ENCODE results near the gene SLC25A47.

SLC25A47 gene

GRCh38 chr14:100304825-100305323 lies 18.3 kb upstream of the SLC25A47 start:
- no peak for TF ChIP-seq CTCF (IDR thresholded peaks at IDR 0.05)
- H3K4me3 ChIP-seq (ENCODE audit: low read depth in 1 of 2, low read length in 1 of 2) = peak overlapping the region; percentile 81 to 95
- H3K9me3 ChIP-seq = no peaks in the 10 kb centered on the region
- peaks cover 23% of the 10 kb centered on the region for H3K27me3 ChIP-seq
- H3K27ac ChIP-seq = peak overlapping the region; percentile 67
- peaks cover 26 to 36% of the 10 kb centered on the region in 2 experiments for H3K4me1 ChIP-seq (ENCODE audit: control insufficient read depth in 1 of 2, insufficient read depth in 1 of 2, low read depth in 1 of 2, low read length in 1 of 2)
- H3K36me3 ChIP-seq = no peaks in the 10 kb centered on the region

DNA sequence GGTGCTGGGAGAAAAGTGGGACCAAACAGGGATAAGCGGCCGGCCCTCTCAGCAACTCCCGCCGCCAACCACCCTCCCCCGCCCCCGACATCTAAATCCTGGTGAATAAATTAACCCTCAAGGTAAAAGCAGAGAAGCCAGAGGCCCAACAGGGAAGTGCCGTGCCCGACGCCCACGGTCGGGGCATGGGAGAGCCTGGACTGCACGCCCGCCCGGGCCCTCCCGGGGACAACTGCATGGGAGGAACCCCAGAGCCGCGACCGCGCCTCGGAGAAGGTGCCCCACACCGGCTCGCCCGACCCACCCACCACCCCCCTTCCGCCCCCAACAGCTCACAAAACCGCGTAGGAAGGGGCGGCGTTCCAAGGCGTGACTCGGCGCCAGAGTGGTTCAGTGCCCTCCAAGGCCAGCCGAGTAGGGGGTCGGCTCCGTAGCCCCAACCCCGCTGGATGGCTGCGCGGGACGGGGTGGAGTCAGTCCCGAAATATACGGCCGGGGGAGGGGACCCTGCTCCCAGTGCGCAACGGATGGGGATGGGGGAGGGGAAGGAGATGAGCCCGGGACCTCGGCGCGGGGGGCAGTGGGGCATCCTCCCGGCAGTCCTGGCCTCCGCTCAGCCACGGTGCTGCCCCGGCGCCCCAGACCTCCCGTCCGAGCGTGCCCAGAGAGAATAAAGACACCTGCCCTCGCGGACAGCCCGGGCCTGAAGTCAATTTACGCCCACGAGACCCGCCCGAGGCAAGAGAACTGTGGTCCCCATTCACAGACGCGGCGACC lies 17.6 kb upstream of the SLC25A47 start:
- Histone ChIP-seq H3K4me1 (ENCODE audit: control insufficient read depth in 1 of 2, insufficient read depth in 1 of 2, low read depth in 1 of 2, low read length in 1 of 2) (peaks cover 26 to 36% of the 10 kb centered on the region in 2 experiments), H3K27me3 (peaks cover 23% of the 10 kb centered on the region), H3K4me3 (ENCODE audit: low read depth in 1 of 2, low read length in 1 of 2) (peak overlapping the region; percentile 81 to 95), H3K9me3 (no peaks in the 10 kb centered on the region), H3K36me3 (no peaks in the 10 kb centered on the region), H3K27ac (peak overlapping the region; percentile 67)
- peak; percentile 17 for TF ChIP-seq CTCF (IDR thresholded peaks at IDR 0.05)

DNA sequence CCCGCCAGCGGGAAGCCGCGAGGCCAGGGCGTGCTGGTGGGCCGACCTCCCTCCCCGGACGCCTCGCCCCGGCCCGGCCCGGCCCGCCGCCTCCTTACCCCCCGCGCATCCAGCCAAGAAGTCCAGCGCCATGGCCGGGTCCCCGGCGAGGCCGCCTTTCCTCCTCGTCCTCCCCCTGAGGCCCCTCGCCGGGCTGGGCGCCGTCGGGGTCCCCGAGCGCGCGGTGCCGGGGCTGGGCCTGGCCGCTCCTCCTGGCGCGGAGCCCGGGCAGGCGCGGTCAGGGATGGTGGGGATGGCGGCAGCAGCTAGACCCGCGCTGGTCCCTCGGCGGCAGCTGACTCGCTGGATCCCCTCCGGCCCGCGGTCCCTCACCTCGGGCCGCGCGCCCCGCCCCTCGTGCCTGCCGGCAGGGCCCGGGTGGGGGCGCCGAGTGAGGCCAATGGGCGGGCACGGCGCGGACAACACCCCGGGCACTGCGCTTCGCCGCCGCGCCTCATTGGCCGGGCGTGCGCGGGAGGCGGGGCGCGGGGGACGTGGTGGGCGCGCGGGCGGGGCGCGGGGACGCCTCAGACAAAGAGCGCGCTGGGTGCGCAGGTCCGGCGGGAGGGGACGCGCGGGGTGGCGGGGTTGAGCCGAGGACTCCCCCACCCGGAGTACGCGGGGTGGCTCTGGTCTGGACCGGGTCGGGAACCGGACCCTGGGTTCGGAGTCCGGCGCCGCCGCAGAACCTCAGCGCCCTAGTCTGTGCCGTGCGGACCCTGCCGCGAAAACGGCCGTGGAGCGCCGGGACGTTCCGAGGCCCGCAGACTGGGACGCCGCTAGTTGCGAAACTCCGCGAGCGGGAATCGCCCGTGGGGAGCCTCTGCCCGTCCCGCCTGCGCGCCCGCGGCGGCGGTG lies 16.8 kb upstream of the SLC25A47 start, which contains the start of gene SLC25A29:
TSS of gene SLC25A29 (minus strand) at position 344 of the 897 bp plus-strand sequence. CDS start at position 132, 212 bp downstream.
- peak within 1 kb of the TSS; percentile 67 for H3K27ac ChIP-seq
- H3K9me3 ChIP-seq = no peaks in the 10 kb centered on the region
- H3K4me3 ChIP-seq (ENCODE audit: low read depth in 1 of 2, low read length in 1 of 2) = peak within 1 kb of the TSS; percentile 81 to 95
- H3K27me3 ChIP-seq = peaks cover 23% of the 10 kb centered on the region
- peaks cover 26 to 36% of the 10 kb centered on the region in 2 experiments for H3K4me1 ChIP-seq (ENCODE audit: control insufficient read depth in 1 of 2, insufficient read depth in 1 of 2, low read depth in 1 of 2, low read length in 1 of 2)
- no peaks in the 10 kb centered on the region for H3K36me3 ChIP-seq
- TF ChIP-seq CTCF (IDR thresholded peaks at IDR 0.05) = peak; percentile 18

GRCh38 chr14:100306998-100307765 lies 16.0 kb upstream of the SLC25A47 start:
- peak overlapping the region; percentile 81 to 95 for H3K4me3 ChIP-seq (ENCODE audit: low read depth in 1 of 2, low read length in 1 of 2)
- H3K27ac ChIP-seq = peak overlapping the region; percentile 67
- H3K27me3 ChIP-seq = peaks cover 23% of the 10 kb centered on the region
- H3K4me1 ChIP-seq (ENCODE audit: control insufficient read depth in 1 of 2, insufficient read depth in 1 of 2, low read depth in 1 of 2, low read length in 1 of 2) = peaks cover 33 to 41% of the 10 kb centered on the region in 2 experiments
- no peaks in the 10 kb centered on the region for H3K36me3 ChIP-seq
- no peaks in the 10 kb centered on the region for H3K9me3 ChIP-seq
- no peak for TF ChIP-seq CTCF (IDR thresholded peaks at IDR 0.05)
